BLaER1 treated with 17β-estradiol and CSF1 and Interleukin-3, amounts not matched to agents 10 nM and 100 nM (cell line): ENCODE results near the gene RBBP7.

Source experiments
- H3K27ac ChIP-seq, 11 experiments: shearing (Covaris generic); formaldehyde crosslinking; 2 replicates each; pipeline ENCODE4 v1.8.1; 2022
- H3K27me3 ChIP-seq, 11 experiments: shearing (Covaris generic); formaldehyde crosslinking; 2 replicates each; pipeline ENCODE4 v1.8.1; 2022
- H3K36me3 ChIP-seq, 11 experiments: shearing (Covaris generic); formaldehyde crosslinking; 2 replicates each; pipeline ENCODE4 v1.8.1; 2022
- H3K4me1 ChIP-seq, 10 experiments: shearing (Covaris generic); formaldehyde crosslinking; 2 replicates each; pipeline ENCODE4 v1.8.1; 2022
- H3K4me2 ChIP-seq, 11 experiments: shearing (Covaris generic); formaldehyde crosslinking; 2 replicates each; pipeline ENCODE4 v1.8.1; 2022
- H3K4me3 ChIP-seq, 10 experiments: shearing (Covaris generic); formaldehyde crosslinking; 2 replicates each; pipeline ENCODE4 v1.8.1; 2022
- H3K9ac ChIP-seq, 11 experiments: shearing (Covaris generic); formaldehyde crosslinking; 2 replicates each; pipeline ENCODE4 v1.8.1; 2022
- H3K9me3 ChIP-seq, 11 experiments: shearing (Covaris generic); formaldehyde crosslinking; replicated peaks in 1 of 11; 2 replicates each; pipeline ENCODE4 v1.8.1; 2022
- H4K20me1 ChIP-seq, 11 experiments: shearing (Covaris generic); formaldehyde crosslinking; 2 replicates each; pipeline ENCODE4 v1.8.1; 2022
- Cebpa-rat ChIP-seq, 11 experiments: shearing (Covaris generic); IDR thresholded peaks; 2 replicates each; pipeline ENCODE4 v1.8.1; 2022

RBBP7 gene

GRCh38 chrX:16827225-16827624 lies 42.9 kb downstream of the RBBP7 start:
- no peaks in the 10 kb centered on the region for H3K9me3 ChIP-seq
- H3K36me3 ChIP-seq: peaks cover 42 to 83% (median 63%) of the 10 kb centered on the region in 11 experiments
- H3K4me2 ChIP-seq: no peak overlapping the region
- H3K27me3 ChIP-seq: no peaks in the 10 kb centered on the region; a peak in 1 of 22 replicates
- peaks cover 0 to 25% (median 4%) of the 10 kb centered on the region in 11 experiments; a peak in 9 of 22 replicates for H4K20me1 ChIP-seq
- TF ChIP-seq Cebpa-rat (IDR thresholded peaks at IDR 0.05): no peak
- H3K27ac ChIP-seq: no peak overlapping the region
- H3K9ac ChIP-seq: no peak overlapping the region; a peak in 1 of 22 replicates
- H3K4me1 ChIP-seq: no peaks in the 10 kb centered on the region
- no peak overlapping the region for H3K4me3 ChIP-seq

- Histone ChIP-seq H3K9me3 (no peaks in the 10 kb centered on the region), H4K20me1 (peaks cover 0 to 19% (median 0%) of the 10 kb centered on the region in 11 experiments; a peak in 7 of 22 replicates), H3K27me3 (no peaks in the 10 kb centered on the region; a peak in 1 of 22 replicates), H3K27ac (peak overlapping the region in 5 of 11 experiments; percentile 26 to 76 (median 50); a peak in 8 of 22 replicates), H3K4me1 (no peaks in the 10 kb centered on the region), H3K9ac (no peak overlapping the region), H3K4me2 (no peak overlapping the region), H3K36me3 (peaks cover 38 to 83% (median 62%) of the 10 kb centered on the region in 11 experiments), H3K4me3 (no peak overlapping the region)
- no peak for TF ChIP-seq Cebpa-rat (IDR thresholded peaks at IDR 0.05)
Measured at GRCh38 chrX:16826207-16826606, 44.0 kb downstream of the RBBP7 start.

- H3K4me2 ChIP-seq: no peak overlapping the region
- peaks cover 0 to 24% (median 0%) of the 10 kb centered on the region in 11 experiments; a peak in 7 of 22 replicates for H4K20me1 ChIP-seq
- H3K4me3 ChIP-seq: no peak overlapping the region
- TF ChIP-seq Cebpa-rat (IDR thresholded peaks at IDR 0.05): no peak
- no peaks in the 10 kb centered on the region for H3K27me3 ChIP-seq
- H3K27ac ChIP-seq: peak overlapping the region in 1 of 11 experiments; percentile 24; a peak in 1 of 22 replicates
- H3K4me1 ChIP-seq: no peaks in the 10 kb centered on the region
- no peaks in the 10 kb centered on the region for H3K9me3 ChIP-seq
- H3K36me3 ChIP-seq: peaks cover 44 to 85% (median 66%) of the 10 kb centered on the region in 11 experiments
- H3K9ac ChIP-seq: no peak overlapping the region
Measured at GRCh38 chrX:16825264-16826035, 44.7 kb downstream of the RBBP7 start.

- Histone ChIP-seq H3K4me1 (no peaks in the 10 kb centered on the region), H3K9me3 (no peaks in the 10 kb centered on the region), H3K27ac (no peak overlapping the region), H3K27me3 (no peaks in the 10 kb centered on the region), H4K20me1 (peaks cover 0 to 43% (median 12%) of the 10 kb centered on the region in 11 experiments; a peak in 14 of 22 replicates), H3K4me2 (no peak overlapping the region), H3K9ac (no peak overlapping the region), H3K4me3 (no peak overlapping the region), H3K36me3 (peaks cover 42 to 88% (median 64%) of the 10 kb centered on the region in 11 experiments)
- TF ChIP-seq Cebpa-rat (IDR thresholded peaks at IDR 0.05): no peak
Measured at GRCh38 chrX:16822723-16823122, 47.4 kb downstream of the RBBP7 start.

GRCh38 chrX:16819634-16820033 lies 50.5 kb downstream of the RBBP7 start:
- Histone ChIP-seq H3K9ac (no peak overlapping the region), H4K20me1 (peaks cover 0 to 74% (median 37%) of the 10 kb centered on the region in 11 experiments; a peak in 15 of 22 replicates), H3K4me1 (no peaks in the 10 kb centered on the region), H3K4me3 (no peak overlapping the region), H3K36me3 (peaks cover 39 to 75% (median 59%) of the 10 kb centered on the region in 11 experiments), H3K27ac (no peak overlapping the region), H3K4me2 (no peak overlapping the region), H3K27me3 (no peaks in the 10 kb centered on the region), H3K9me3 (no peaks in the 10 kb centered on the region)
- TF ChIP-seq Cebpa-rat (IDR thresholded peaks at IDR 0.05): no peak

- Histone ChIP-seq H3K36me3 (peaks cover 8 to 60% (median 37%) of the 10 kb centered on the region in 11 experiments; a peak in 20 of 22 replicates), H3K9ac (no peak overlapping the region), H3K9me3 (no peaks in the 10 kb centered on the region), H3K4me3 (no peak overlapping the region), H3K4me1 (no peaks in the 10 kb centered on the region), H3K27me3 (no peaks in the 10 kb centered on the region), H4K20me1 (peaks cover 0 to 100% (median 61%) of the 10 kb centered on the region in 11 experiments; a peak in 15 of 22 replicates), H3K27ac (no peak overlapping the region), H3K4me2 (no peak overlapping the region)
- TF ChIP-seq Cebpa-rat (IDR thresholded peaks at IDR 0.05): no peak
Measured at GRCh38 chrX:16814597-16814996, 55.6 kb downstream of the RBBP7 start.

- no peak overlapping the region for H3K4me3 ChIP-seq
- no peaks in the 10 kb centered on the region for H3K27me3 ChIP-seq
- peaks cover under 1 to 36% (median 28%) of the 10 kb centered on the region in 11 experiments; a peak in 19 of 22 replicates for H3K36me3 ChIP-seq
- peak overlapping the region in 8 of 11 experiments; percentile 4 to 62 (median 40); a peak in 12 of 22 replicates for H3K4me2 ChIP-seq
- H3K9me3 ChIP-seq: no peaks in the 10 kb centered on the region
- peak overlapping the region in 1 of 11 experiments; percentile 11; a peak in 1 of 22 replicates for H3K9ac ChIP-seq
- no peak overlapping the region for H3K27ac ChIP-seq
- peaks cover 0 to 93% (median 59%) of the 10 kb centered on the region in 11 experiments; a peak in 15 of 22 replicates for H4K20me1 ChIP-seq
- peaks cover 3 to 19% (median 14%) of the 10 kb centered on the region in 10 experiments; a peak in 16 of 20 replicates for H3K4me1 ChIP-seq
- peak in 10 of 11 experiments; percentile 15 to 91 (median 68); a peak in 15 of 22 replicates for TF ChIP-seq Cebpa-rat (IDR thresholded peaks at IDR 0.05)
Measured at GRCh38 chrX:16807976-16808542, 62.1 kb downstream of the RBBP7 start.

GRCh38 chrX:16807548-16807947 lies 62.6 kb downstream of the RBBP7 start:
- Histone ChIP-seq H3K4me2 (peak overlapping the region in 9 of 11 experiments; percentile 4 to 62 (median 36); a peak in 13 of 22 replicates), H3K27me3 (no peaks in the 10 kb centered on the region), H3K4me3 (no peak overlapping the region), H3K4me1 (peaks cover 3 to 19% (median 14%) of the 10 kb centered on the region in 10 experiments; a peak in 16 of 20 replicates), H3K36me3 (peaks cover 6 to 36% (median 28%) of the 10 kb centered on the region in 11 experiments; a peak in 18 of 22 replicates), H3K27ac (no peak overlapping the region), H3K9me3 (no peaks in the 10 kb centered on the region), H3K9ac (no peak overlapping the region), H4K20me1 (peaks cover 0 to 93% (median 59%) of the 10 kb centered on the region in 11 experiments; a peak in 15 of 22 replicates)
- no peak for TF ChIP-seq Cebpa-rat (IDR thresholded peaks at IDR 0.05)
